Hepatocyte (in vitro differentiated cells): ENCODE measurements around the gene COMP. TPM values are rescaled to one million over a fixed set of nuclear protein-coding genes. Genes with fewer than 3 reads are reported as not detected.

Source experiments
- DNase-seq: peaks from one replicate; pipeline ENCODE4 v3.0.0-alpha.2; 2016; ENCODE audit warnings: low spot score
- H2AFZ ChIP-seq: fragments of 200-600 bp; sonication (generic); 2 replicates; pipeline ENCODE4 v1.6.0; 2016; ENCODE audit warnings: antibody characterized with exemption, mild to moderate bottlenecking
- H3K27ac ChIP-seq: fragments of 200-600 bp; sonication (generic); 2 replicates; pipeline ENCODE4 v1.5.1; 2016; ENCODE audit warnings: mild to moderate bottlenecking
- H3K27me3 ChIP-seq: fragments of 200-600 bp; sonication (generic); 2 replicates; pipeline ENCODE4 v1.6.1; 2016
- H3K36me3 ChIP-seq: fragments of 200-600 bp; sonication (generic); replicated peaks from 2 replicates; pipeline ENCODE4 v1.5.1; 2016; ENCODE audit warnings: low read depth; ENCODE audit not compliant: insufficient read depth
- H3K4me1 ChIP-seq: fragments of 200-600 bp; sonication (generic); 2 replicates; pipeline ENCODE4 v1.5.1; 2016; ENCODE audit warnings: mild to moderate bottlenecking, moderate library complexity; ENCODE audit not compliant: insufficient read depth
- H3K4me2 ChIP-seq: fragments of 200-600 bp; sonication (generic); 2 replicates; pipeline ENCODE4 v1.6.0; 2016
- H3K4me3 ChIP-seq: fragments of 200-600 bp; sonication (generic); 2 replicates; pipeline ENCODE4 v1.5.1; 2016; ENCODE audit warnings: mild to moderate bottlenecking
- H3K79me2 ChIP-seq: fragments of 200-600 bp; sonication (generic); 2 replicates; pipeline ENCODE4 v1.6.0; 2017; ENCODE audit warnings: mild to moderate bottlenecking
- H3K9me2 ChIP-seq: fragments of 200-600 bp; sonication (generic); replicated peaks from 2 replicates; pipeline ENCODE4 v1.6.0; 2017; ENCODE audit warnings: mild to moderate bottlenecking; ENCODE audit not compliant: insufficient read depth
- H3K9me3 ChIP-seq: fragments of 200-600 bp; sonication (generic); 2 replicates; pipeline ENCODE4 v1.5.1; 2016; ENCODE audit warnings: low read depth, mild to moderate bottlenecking
- H4K20me1 ChIP-seq: fragments of 200-600 bp; sonication (generic); 2 replicates; pipeline ENCODE4 v1.6.0; 2016; ENCODE audit warnings: mild to moderate bottlenecking; ENCODE audit not compliant: insufficient read depth, poor library complexity, severe bottlenecking
- CTCF ChIP-seq: fragments of 200-600 bp; sonication (generic); IDR thresholded peaks from 2 replicates; pipeline ENCODE4 v1.5.1; 2016; ENCODE audit warnings: antibody characterized with exemption, mild to moderate bottlenecking; ENCODE audit not compliant: poor library complexity
- EZH2 ChIP-seq: fragments of 200-600 bp; sonication (generic); IDR thresholded peaks from 2 replicates; pipeline ENCODE4 v1.6.1; 2016; ENCODE audit warnings: antibody characterized with exemption, mild to moderate bottlenecking, borderline replicate concordance
- EZH2phosphoT487 ChIP-seq: fragments of 200-600 bp; sonication (generic); IDR thresholded peaks from one replicate; pipeline ENCODE4 v1.6.1; 2018; ENCODE audit warnings: antibody characterized with exemption, mild to moderate bottlenecking, low read depth, moderate library complexity; ENCODE audit not compliant: unreplicated experiment, severe bottlenecking
- WGBS: methylation state at CpG from one replicate; pipeline ENCODE4 v1.1.6; 2016; ENCODE audit warnings: low lambda C conversion rate; ENCODE audit errors: missing lambda C conversion rate; 5-methylcytosine and 5-hydroxymethylcytosine counted together
- polyA plus RNA-seq: library from polyadenylated mRNA; unstranded; fragments of >200 nt; fragmentation: Nextera tagmentation; extraction: Ambion mirVana; gene quantifications from 2 replicates; pipeline ENCODE4 v1.2.1, GENCODE V29; 2016
- total RNA-seq: library from RNA; depleted of rRNA; stranded (reverse); fragments of >200 nt; gene quantifications from 2 replicates; pipeline ENCODE4 v1.2.3, GENCODE V29; 2014

The COMP gene
- total and polyA plus RNA-seq, 2 experiments from 2014 or later: 2.8 to 16.3 TPM

DNA sequence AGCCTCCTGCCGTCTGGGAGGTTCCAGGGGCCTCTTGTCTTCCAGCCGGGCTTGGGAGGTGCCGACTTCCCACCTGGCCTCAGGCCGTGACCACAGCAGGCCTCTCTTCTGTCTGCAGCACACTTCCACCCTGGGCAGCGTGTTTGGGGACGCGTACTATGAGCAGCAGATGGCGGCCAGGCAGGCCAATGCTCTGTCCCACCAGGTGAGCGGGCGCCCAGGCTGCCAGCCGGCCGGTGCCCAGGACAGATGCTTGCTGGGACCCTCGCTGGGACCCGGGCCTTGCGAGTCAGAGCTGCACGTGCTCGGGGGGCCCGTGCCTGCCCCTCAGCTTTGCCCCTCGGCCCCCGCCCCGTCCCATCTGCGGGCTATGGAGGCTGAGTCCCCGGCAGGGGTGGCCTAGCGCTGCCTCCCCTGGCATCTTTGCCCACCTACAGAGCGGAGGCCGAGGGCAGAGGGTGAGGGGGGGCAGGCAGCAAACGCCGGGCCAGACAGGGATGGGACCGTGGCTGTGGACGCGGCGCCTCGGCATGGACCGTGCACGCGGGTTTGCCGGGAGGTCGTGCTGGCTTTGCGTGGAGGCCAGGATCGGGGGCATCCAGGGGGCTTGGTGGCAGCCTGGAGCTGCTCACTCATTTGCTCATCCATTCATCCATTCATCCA lies 16.2 kb downstream of the COMP start:
- 93% methylated on average over 30 of the region's 40 CpGs for WGBS
- H3K4me3 ChIP-seq: no peak overlapping the region
- H3K27ac ChIP-seq: no peak overlapping the region
- H2AFZ ChIP-seq: no peak overlapping the region
- no peaks in the 10 kb centered on the region for H3K79me2 ChIP-seq
- no peaks in the 10 kb centered on the region for H3K9me3 ChIP-seq
- no peaks in the 10 kb centered on the region for H4K20me1 ChIP-seq
- H3K9me2 ChIP-seq: no peaks in the 10 kb centered on the region
- DNase-seq: no peak
- H3K36me3 ChIP-seq: no peaks in the 10 kb centered on the region
- H3K4me2 ChIP-seq: no peak overlapping the region
- peaks cover 11% of the 10 kb centered on the region for H3K27me3 ChIP-seq
- peaks cover 2% of the 10 kb centered on the region for H3K4me1 ChIP-seq
- no peak for TF ChIP-seq CTCF
- no peak for TF ChIP-seq EZH2phosphoT487

- H3K27me3 ChIP-seq: peaks cover 9% of the 10 kb centered on the region
- TF ChIP-seq CTCF (no peak), EZH2 (no peak), EZH2phosphoT487 (no peak)
- H3K4me1 ChIP-seq: peaks cover 2% of the 10 kb centered on the region
- no peaks in the 10 kb centered on the region for H3K79me2 ChIP-seq
- H3K36me3 ChIP-seq: no peaks in the 10 kb centered on the region
- no peaks in the 10 kb centered on the region for H3K9me3 ChIP-seq
- no peaks in the 10 kb centered on the region for H3K9me2 ChIP-seq
- 96% methylated on average over 9 of the region's 11 CpGs for WGBS
- H4K20me1 ChIP-seq: no peaks in the 10 kb centered on the region
- H2AFZ ChIP-seq: no peak overlapping the region
- DNase-seq: no peak
- H3K4me3 ChIP-seq: no peak overlapping the region
- no peak overlapping the region for H3K27ac ChIP-seq
- no peak overlapping the region for H3K4me2 ChIP-seq
Measured at GRCh38 chr19:18774107-18774506, 17.0 kb downstream of the COMP start.

GRCh38 chr19:18773682-18774081 lies 17.4 kb downstream of the COMP start:
- Histone ChIP-seq H3K9me3 (no peaks in the 10 kb centered on the region), H4K20me1 (no peaks in the 10 kb centered on the region), H3K9me2 (no peaks in the 10 kb centered on the region), H3K4me3 (no peak overlapping the region), H3K4me2 (no peak overlapping the region), H3K27me3 (peaks cover 5% of the 10 kb centered on the region), H3K36me3 (no peaks in the 10 kb centered on the region), H3K4me1 (peaks cover 2% of the 10 kb centered on the region), H2AFZ (no peak overlapping the region), H3K79me2 (no peaks in the 10 kb centered on the region), H3K27ac (no peak overlapping the region)
- 91% methylated on average over 9 of the region's 9 CpGs for WGBS
- TF ChIP-seq EZH2: no peak
- TF ChIP-seq EZH2phosphoT487: no peak
- TF ChIP-seq CTCF: no peak
- no peak for DNase-seq
